ENCODE results near the gene USP30.

The USP30 gene

DNA sequence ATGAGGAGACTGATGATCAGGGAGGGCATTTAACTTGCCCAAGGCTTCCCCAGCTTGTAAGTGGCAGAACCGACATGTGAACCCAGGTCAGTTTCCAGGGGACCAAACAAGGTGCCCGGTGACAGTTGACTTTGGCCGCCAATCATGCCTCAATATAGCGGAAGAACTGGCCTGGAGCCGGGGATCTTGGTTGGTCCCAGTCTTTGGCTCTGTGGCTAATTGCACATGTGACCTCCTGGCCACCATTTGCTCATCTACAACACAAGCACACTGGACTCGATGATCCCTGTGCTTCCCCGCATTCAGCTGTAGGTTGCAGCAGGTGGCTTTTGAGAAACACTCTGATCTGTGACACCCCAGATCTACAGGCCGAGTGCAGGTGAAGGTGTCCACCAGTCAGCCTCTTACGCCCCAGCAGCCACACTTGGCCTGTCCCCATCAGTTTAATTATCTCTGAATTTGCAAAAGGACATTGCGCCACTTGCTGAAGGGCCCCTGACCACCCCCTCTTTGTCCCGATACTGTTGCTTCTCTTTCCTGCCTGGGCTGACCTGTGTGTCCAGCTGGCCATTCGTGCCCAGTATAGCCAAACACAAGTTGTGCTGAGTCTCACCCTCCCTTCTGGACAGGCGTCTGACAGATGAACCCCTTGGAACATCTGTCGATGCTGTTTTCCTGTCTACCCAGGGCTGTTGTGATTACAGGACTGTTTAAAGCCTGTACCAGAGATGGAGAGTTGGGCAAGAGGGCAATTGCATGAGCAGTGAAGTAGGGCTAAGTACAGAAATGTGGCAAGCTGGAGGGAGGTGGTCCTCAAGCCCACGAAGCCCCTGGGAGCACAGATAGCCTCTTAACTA lies 78.1 kb downstream of the USP30 start:
- DNase-seq: no peak

- no peak for DNase-seq
Observed at GRCh38 chr12:109131154-109132050, 79.0 kb downstream of the USP30 start.

- DNase-seq: peak; percentile 9
Observed at GRCh38 chr12:109134186-109134917, 82.0 kb downstream of the USP30 start.

GRCh38 chr12:109137055-109137454 lies 84.7 kb downstream of the USP30 start:
- DNase-seq: no peak
